PC-3 (cell line): ENCODE results near the gene HSPA9. TPM values are rescaled to one million over a fixed set of nuclear protein-coding genes. Genes with fewer than 3 reads are reported as not detected.

Experiments
- ATAC-seq: fragments of 200-7000 bp; cut with Tn5 transposase; 2 replicates; pipeline ENCODE4 v1.9.1; 2020; ENCODE audit warnings: mild to moderate bottlenecking, moderate library complexity
- BruUV-seq: library from RNA; stranded (reverse); fragments of 400-500 nt; replicated peaks from 2 replicates; lab custom pipeline; 2021; lab: Mats Ljungman, UMichigan
- CTCF ChIA-PET: fragments of 300-600 bp; sonication (Branson Sonifier 250); formaldehyde crosslinking; loops from one replicate; lab custom pipeline; 2022; ENCODE audit warnings: antibody characterized with exemption; lab: Charles Lee
- POLR2A ChIA-PET: fragments of 300-600 bp; sonication (Branson Sonifier 250); formaldehyde crosslinking; loops from one replicate; lab custom pipeline; 2022; ENCODE audit warnings: antibody characterized with exemption; ENCODE audit not compliant: unreplicated experiment; lab: Charles Lee
- DNase-seq: peaks from one replicate; pipeline ENCODE4 v3.0.0-alpha.2; 2015
- H2AFZ ChIP-seq: fragments of 300-600 bp; sonication (generic); 2 replicates; pipeline ENCODE4 v1.6.0; 2016; ENCODE audit warnings: antibody characterized with exemption, low read length
- H3F3A ChIP-seq: fragments of 300-600 bp; sonication (generic); one replicate; pipeline ENCODE4 v1.6.0; 2017; ENCODE audit warnings: antibody characterized with exemption, low read length, control low read depth, mild to moderate bottlenecking; ENCODE audit not compliant: unreplicated experiment
- H3K27ac ChIP-seq: fragments of 300-600 bp; sonication (generic); 2 replicates; pipeline ENCODE4 v1.5.1; 2016; ENCODE audit warnings: mild to moderate bottlenecking, low read length
- H3K27me3 ChIP-seq: fragments of 300-600 bp; sonication (generic); 2 replicates; pipeline ENCODE4 v1.6.1; 2016; ENCODE audit warnings: low read length, mixed read lengths
- H3K36me3 ChIP-seq: fragments of 300-600 bp; sonication (generic); 2 replicates; pipeline ENCODE4 v1.6.1; 2016; ENCODE audit warnings: low read depth, mixed run types, low read length, mixed read lengths
- H3K4me1 ChIP-seq: fragments of 300-600 bp; sonication (generic); 2 replicates; pipeline ENCODE4 v1.5.1; 2016; ENCODE audit warnings: low read length; ENCODE audit not compliant: insufficient read depth
- H3K4me2 ChIP-seq: fragments of 300-600 bp; sonication (generic); 2 replicates; pipeline ENCODE4 v1.6.0; 2016; ENCODE audit warnings: low read length
- H3K4me3 ChIP-seq: fragments of 300-600 bp; sonication (generic); 2 replicates; pipeline ENCODE4 v1.5.1; 2016; ENCODE audit warnings: mild to moderate bottlenecking, low read length, mixed read lengths
- H3K79me2 ChIP-seq: fragments of 300-600 bp; sonication (generic); 2 replicates; pipeline ENCODE4 v1.6.1; 2017; ENCODE audit warnings: low read length, mixed read lengths
- H3K9ac ChIP-seq: fragments of 300-600 bp; sonication (generic); 2 replicates; pipeline ENCODE4 v1.6.0; 2016; ENCODE audit warnings: mild to moderate bottlenecking, low read length
- H3K9me2 ChIP-seq: fragments of 300-600 bp; sonication (generic); replicated peaks from 2 replicates; pipeline ENCODE4 v1.6.1; 2016; ENCODE audit warnings: mixed run types, low read length, mixed read lengths
- H3K9me3 ChIP-seq: fragments of 300-600 bp; sonication (generic); 2 replicates; pipeline ENCODE4 v1.6.1; 2016; ENCODE audit warnings: low read length, mixed read lengths
- H4K20me1 ChIP-seq: fragments of 300-600 bp; sonication (generic); 2 replicates; pipeline ENCODE4 v1.6.1; 2016; ENCODE audit warnings: low read length, mixed read lengths
- CTCF ChIP-seq: fragments of 300-600 bp; sonication (generic); conservative IDR thresholded peaks from 2 replicates; pipeline ENCODE4 v1.5.1; 2017; ENCODE audit warnings: antibody characterized with exemption, low read depth, mild to moderate bottlenecking, low read length
- EZH2 ChIP-seq: fragments of 300-600 bp; sonication (generic); IDR thresholded peaks from one replicate; pipeline ENCODE4 v1.6.1; 2017; ENCODE audit warnings: antibody characterized with exemption, mild to moderate bottlenecking, low read length; ENCODE audit not compliant: unreplicated experiment
- EZH2phosphoT487 ChIP-seq: fragments of 300-600 bp; sonication (generic); IDR thresholded peaks from 2 replicates; pipeline ENCODE4 v1.6.1; 2018; ENCODE audit warnings: mild to moderate bottlenecking, antibody characterized with exemption, low read length, borderline replicate concordance
- intact Hi-C: fragments of 100-400 bp; cut with micrococcal nuclease; formaldehyde crosslinking; loops from 2 replicates; pipeline ENCODE4 v1.9.0; 2023
- total RNA-seq: library from RNA; depleted of rRNA; stranded (reverse); fragments of >200 nt; gene quantifications from 2 replicates; pipeline ENCODE4 v1.2.3, GENCODE V29; 2014

HSPA9 gene
- total RNA-seq, 1 experiment from 2014 or later: 432 TPM

- Histone ChIP-seq H3F3A (no peaks in the 10 kb centered on the region), H3K27ac (peak overlapping the region; percentile 65; the same call in 1 of the 2 replicates), H3K36me3 (peaks cover 16% of the 10 kb centered on the region), H3K79me2 (peaks cover 89% of the 10 kb centered on the region), H4K20me1 (peaks cover 41% of the 10 kb centered on the region), H3K27me3 (no peaks in the 10 kb centered on the region), H3K9me3 (no peaks in the 10 kb centered on the region), H3K4me3 (peak overlapping the region; percentile 93), H2AFZ (no peak overlapping the region), H3K9me2 (no peaks in the 10 kb centered on the region), H3K9ac (peak overlapping the region; percentile 98), H3K4me1 (peaks cover 38% of the 10 kb centered on the region), H3K4me2 (peak overlapping the region; percentile 97)
- intact Hi-C loops: no loop called here
- BruUV-seq: no TSS peak
- DNase-seq (no peak), ATAC-seq (no peak)
- CTCF ChIA-PET: no interaction called here
- TF ChIP-seq EZH2 (no peak), CTCF (no peak), EZH2phosphoT487 (no peak)
- POLR2A ChIA-PET: no interaction called here
Measured at GRCh38 chr5:138541511-138542179, 33.6 kb downstream of the HSPA9 start.

- Histone ChIP-seq H3K4me3 (peak overlapping the region; percentile 93; the same call in 1 of the 2 replicates), H3K27me3 (no peaks in the 10 kb centered on the region), H3K79me2 (peaks cover 89% of the 10 kb centered on the region), H3K9me2 (no peaks in the 10 kb centered on the region), H3K36me3 (peaks cover 24% of the 10 kb centered on the region), H3K9me3 (no peaks in the 10 kb centered on the region), H3K4me1 (peaks cover 23% of the 10 kb centered on the region), H4K20me1 (peaks cover 49% of the 10 kb centered on the region), H3K9ac (no peak overlapping the region), H3K27ac (no peak overlapping the region), H3K4me2 (peak overlapping the region; percentile 97), H3F3A (no peaks in the 10 kb centered on the region), H2AFZ (no peak overlapping the region)
- ATAC-seq: no peak
- TF ChIP-seq EZH2phosphoT487 (no peak), EZH2 (no peak), CTCF (no peak)
- DNase-seq: no peak
- BruUV-seq: no TSS peak
- intact Hi-C loops: no loop called here
- ChIA-PET CTCF (no interaction called here), POLR2A (no interaction called here)
Measured at GRCh38 chr5:138539791-138540190, 35.4 kb downstream of the HSPA9 start.

- intact Hi-C loops: no loop called here
- no peak for DNase-seq
- Histone ChIP-seq H3K9ac (no peak overlapping the region), H3K4me1 (peaks cover 18% of the 10 kb centered on the region), H2AFZ (no peak overlapping the region), H3K27ac (no peak overlapping the region), H3K9me3 (no peaks in the 10 kb centered on the region), H3K4me3 (no peak overlapping the region), H3K9me2 (no peaks in the 10 kb centered on the region), H3F3A (no peaks in the 10 kb centered on the region), H3K36me3 (peaks cover 24% of the 10 kb centered on the region), H3K27me3 (no peaks in the 10 kb centered on the region), H4K20me1 (peaks cover 54% of the 10 kb centered on the region), H3K4me2 (peak overlapping the region; percentile 97; the same call in 1 of the 2 replicates), H3K79me2 (peaks cover 89% of the 10 kb centered on the region)
- ChIA-PET CTCF (no interaction called here), POLR2A (no interaction called here)
- no peak for TF ChIP-seq CTCF
- no peak for TF ChIP-seq EZH2
- no peak for TF ChIP-seq EZH2phosphoT487
- ATAC-seq: no peak
- BruUV-seq: no TSS peak
Measured at GRCh38 chr5:138538943-138539627, 36.1 kb downstream of the HSPA9 start.
